Gastroesophageal sphincter (tissue), 3 donors: ENCODE measurements around the gene PDE4B.

Experiments
- POLR2AphosphoS5 ChIP-seq: sonication (generic); formaldehyde crosslinking; IDR thresholded peaks from one replicate; pipeline ENCODE4 v1.6.1; 2017; ENCODE audit warnings: antibody characterized with exemption
- TF ChIP-seq, protein P1 (sequence below), 4 experiments: fragments of 200-600 bp in 2 of 4; fragments of 450-650 bp in 2 of 4; sonication (generic) in 1 of 4; IDR thresholded peaks; one replicate each; pipeline ENCODE4 v1.5.1; 2017 to 2019; ENCODE audit warnings: antibody characterized with exemption in 4 of 4, mild to moderate bottlenecking in 2 of 4, moderate library complexity in 2 of 4

DNA sequence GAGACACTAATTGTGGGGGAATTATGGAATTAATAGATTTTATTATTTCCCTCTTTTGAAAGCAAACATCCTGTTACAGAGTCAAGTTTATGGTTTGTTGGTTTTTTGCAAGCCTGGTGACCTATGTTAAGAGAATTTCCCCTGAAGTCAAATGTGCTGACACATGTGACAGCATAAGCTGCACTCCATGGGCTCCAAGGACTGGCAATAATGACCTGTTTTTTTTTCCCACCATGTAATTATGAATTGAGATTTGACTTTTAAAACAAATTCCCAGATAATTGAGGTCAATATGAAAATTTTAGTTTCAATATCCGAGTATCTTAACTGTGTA, 498.8 kb downstream of the PDE4B start:
- TF ChIP-seq POLR2AphosphoS5 = no peak
- TF ChIP-seq, protein P1, sequence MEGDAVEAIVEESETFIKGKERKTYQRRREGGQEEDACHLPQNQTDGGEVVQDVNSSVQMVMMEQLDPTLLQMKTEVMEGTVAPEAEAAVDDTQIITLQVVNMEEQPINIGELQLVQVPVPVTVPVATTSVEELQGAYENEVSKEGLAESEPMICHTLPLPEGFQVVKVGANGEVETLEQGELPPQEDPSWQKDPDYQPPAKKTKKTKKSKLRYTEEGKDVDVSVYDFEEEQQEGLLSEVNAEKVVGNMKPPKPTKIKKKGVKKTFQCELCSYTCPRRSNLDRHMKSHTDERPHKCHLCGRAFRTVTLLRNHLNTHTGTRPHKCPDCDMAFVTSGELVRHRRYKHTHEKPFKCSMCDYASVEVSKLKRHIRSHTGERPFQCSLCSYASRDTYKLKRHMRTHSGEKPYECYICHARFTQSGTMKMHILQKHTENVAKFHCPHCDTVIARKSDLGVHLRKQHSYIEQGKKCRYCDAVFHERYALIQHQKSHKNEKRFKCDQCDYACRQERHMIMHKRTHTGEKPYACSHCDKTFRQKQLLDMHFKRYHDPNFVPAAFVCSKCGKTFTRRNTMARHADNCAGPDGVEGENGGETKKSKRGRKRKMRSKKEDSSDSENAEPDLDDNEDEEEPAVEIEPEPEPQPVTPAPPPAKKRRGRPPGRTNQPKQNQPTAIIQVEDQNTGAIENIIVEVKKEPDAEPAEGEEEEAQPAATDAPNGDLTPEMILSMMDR (IDR thresholded peaks at IDR 0.05) = no peak
